ENCODE measurements around the gene CTSG. TPM values are rescaled to one million over a fixed set of nuclear protein-coding genes. Genes with fewer than 3 reads are reported as not detected.

CTSG gene
- polyA plus RNA-seq, 3 donors from 2014 or later, result 0.24 TPM; not detected in 2

Other genes starting within 250 kb of the CTSG start
- under 1 TPM in 2 of 3 donors, not detected in 1; 0.31 to 0.52 TPM for gene ADCY4, start 241.2 kb downstream of the CTSG start, polyA plus RNA-seq
- gene RIPK3, start 236.3 kb downstream of the CTSG start, polyA plus RNA-seq, result 10 to 100 TPM; 13.5 to 21.4 (median 16.0) TPM
- gene NFATC4, start 208.1 kb downstream of the CTSG start, polyA plus RNA-seq, result not detected
- under 1 TPM in 2 of 3 donors, not detected in 1; 0.18 TPM for gene NYNRIN, start 177.2 kb downstream of the CTSG start, polyA plus RNA-seq
- not detected for gene CBLN3, start 146.6 kb downstream of the CTSG start, polyA plus RNA-seq
- 10 to 100 TPM; 12.5 to 28.0 (median 25.6) TPM for gene KHNYN, start 146.3 kb downstream of the CTSG start, polyA plus RNA-seq
- gene SDR39U1, start 133.5 kb downstream of the CTSG start, polyA plus RNA-seq, result 10 to 100 TPM; 62.2 to 91.2 (median 82.6) TPM
- gene CMA1, start 68.0 kb downstream of the CTSG start, polyA plus RNA-seq, result not detected
- 1,000 to 10,000 TPM in 2 of 3 donors, 100 to 1,000 TPM in 1; 981 to 1,459 (median 1,297) TPM for gene GZMH, start 33.4 kb upstream of the CTSG start, polyA plus RNA-seq
- 1,000 to 10,000 TPM; 2,800 to 4,930 (median 2,869) TPM for gene GZMB, start 57.9 kb upstream of the CTSG start, polyA plus RNA-seq

Data from immature natural killer cell (primary cell).